HepG2 (cell line): ENCODE measurements around the gene FRMD8. TPM values are rescaled to one million over a fixed set of nuclear protein-coding genes. Genes with fewer than 3 reads are reported as not detected.

Source experiments
- CBX2 ChIP-seq, 2 experiments: fragments of 200-600 bp in 1 of 2; sonication (generic); formaldehyde crosslinking in 1 of 2; IDR thresholded peaks; 2 replicates each; pipeline versions ENCODE4 v1.7.0 to v1.8.1; 2018 to 2022; ENCODE audit warnings: low read depth in 2 of 2, low read length in 1 of 2, mild to moderate bottlenecking in 1 of 2, missing genetic modification reagents in 1 of 2
- CCAR2 ChIP-seq: fragments of 200-400 bp; formaldehyde crosslinking; optimal IDR thresholded peaks from 2 replicates; pipeline ENCODE3; 2018; ENCODE audit warnings: low read depth, mild to moderate bottlenecking, low read length, moderate library complexity
- MIER2 ChIP-seq: IDR thresholded peaks from 2 replicates; pipeline ENCODE4 v1.6.1; 2016; ENCODE audit warnings: missing biosample characterization, missing genetic modification reagents
- MIER3 ChIP-seq: IDR thresholded peaks from 2 replicates; pipeline ENCODE4 v1.6.1; 2016; ENCODE audit warnings: missing compliant biosample characterization, borderline replicate concordance
- MLLT10 ChIP-seq: sonication (generic); formaldehyde crosslinking; IDR thresholded peaks from 2 replicates; pipeline ENCODE4 v1.4.0; 2020; ENCODE audit warnings: missing genetic modification reagents
- NCOR1 ChIP-seq: fragments of 200-600 bp; sonication (generic); IDR thresholded peaks from 2 replicates; pipeline ENCODE4 v1.7.0; 2017; ENCODE audit warnings: antibody characterized with exemption, low read length, borderline replicate concordance
- POGZ ChIP-seq: sonication (generic); formaldehyde crosslinking; IDR thresholded peaks from 2 replicates; pipeline ENCODE4 v1.4.0; 2020; ENCODE audit warnings: mild to moderate bottlenecking, missing genetic modification reagents
- RAD21 ChIP-seq: fragments of 450-650 bp; formaldehyde crosslinking; IDR thresholded peaks from 2 replicates; pipeline ENCODE4 v1.5.0; 2020; ENCODE audit warnings: mild to moderate bottlenecking
- RELA ChIP-seq: sonication (generic); formaldehyde crosslinking; IDR thresholded peaks from 2 replicates; pipeline ENCODE4 v1.4.0; 2020; ENCODE audit warnings: missing genetic modification reagents
- RORA ChIP-seq: sonication (generic); formaldehyde crosslinking; IDR thresholded peaks from 2 replicates; pipeline ENCODE4 v1.5.0; 2020; ENCODE audit warnings: mild to moderate bottlenecking, missing genetic modification reagents, moderate library complexity
- RXRB ChIP-seq: IDR thresholded peaks from 2 replicates; pipeline ENCODE4 v1.6.1; 2016; ENCODE audit warnings: borderline replicate concordance, missing genetic modification reagents, missing compliant biosample characterization
- SKI ChIP-seq: fragments of 450-650 bp; IDR thresholded peaks from one replicate; pipeline ENCODE4 v1.6.1; 2018; ENCODE audit warnings: mild to moderate bottlenecking; ENCODE audit not compliant: partially characterized antibody
- ZBTB1 ChIP-seq: sonication (generic); formaldehyde crosslinking; IDR thresholded peaks from 2 replicates; pipeline ENCODE4 v1.4.0; 2020; ENCODE audit warnings: missing genetic modification reagents, borderline replicate concordance
- ZBTB7A ChIP-seq: sonication (generic); formaldehyde crosslinking; IDR thresholded peaks from 2 replicates; pipeline ENCODE4 v1.8.0; 2022; ENCODE audit warnings: mild to moderate bottlenecking, missing genetic modification reagents
- ZNF136 ChIP-seq: sonication (generic); formaldehyde crosslinking; IDR thresholded peaks from 2 replicates; pipeline ENCODE4 v1.8.1; 2022; ENCODE audit warnings: low read depth, mild to moderate bottlenecking, moderate library complexity, missing genetic modification reagents
- ZNF326 ChIP-seq: sonication (generic); formaldehyde crosslinking; IDR thresholded peaks from 2 replicates; pipeline ENCODE4 v1.4.0; 2020; ENCODE audit warnings: missing genetic modification reagents, borderline replicate concordance
- ZNF331 ChIP-seq: sonication (generic); formaldehyde crosslinking; IDR thresholded peaks from 2 replicates; pipeline ENCODE4 v1.4.0; 2020; ENCODE audit warnings: missing genetic modification reagents
- ZNF672 ChIP-seq: sonication (generic); formaldehyde crosslinking; IDR thresholded peaks from 2 replicates; pipeline ENCODE4 v1.8.1; 2022; ENCODE audit warnings: missing genetic modification reagents
- ZNF674 ChIP-seq: sonication (generic); formaldehyde crosslinking; IDR thresholded peaks from 2 replicates; pipeline ENCODE4 v1.5.0; 2020; ENCODE audit warnings: low read depth, mild to moderate bottlenecking, missing genetic modification reagents
- polyA plus RNA-seq, 8 experiments: library from polyadenylated mRNA; depleted of rRNA in 3 of 8; stranded (reverse) in 7 of 8; unstranded in 1 of 8; fragments of >200 nt; fragmentation: Illumina TruSeq in 4 of 8; extraction: Trizol in 4 of 8; gene quantifications; 2 replicates each; pipeline versions ENCODE4 v1.2.1 to v1.2.3, GENCODE V29; 2011 to 2016; ENCODE audit warnings: low read depth in 4 of 8, missing spikeins in 1 of 8, mixed read lengths in 1 of 8; ENCODE audit not compliant: insufficient read depth in 1 of 8
- total RNA-seq, 5 experiments: library from RNA; depleted of rRNA; stranded (reverse); fragments of >200 nt; fragmentation: Illumina TruSeq; extraction: Trizol; gene quantifications; 2 replicates each; pipeline ENCODE4 v1.2.3, GENCODE V29; 2016; ENCODE audit warnings: low read depth in 1 of 5
- TF ChIP-seq, protein P1 (sequence below): IDR thresholded peaks from 2 replicates; pipeline ENCODE4 v1.6.1; 2016; ENCODE audit warnings: missing compliant biosample characterization, missing genetic modification reagents, borderline replicate concordance
- TF ChIP-seq, protein P2 (sequence below), 2 experiments: sonication (generic) in 1 of 2; formaldehyde crosslinking in 1 of 2; IDR thresholded peaks; 2 replicates each; pipeline versions ENCODE4 v1.4.0 to v1.6.1; 2018 to 2020; ENCODE audit warnings: missing genetic modification reagents in 2 of 2, borderline replicate concordance in 1 of 2, low read depth in 1 of 2, mild to moderate bottlenecking in 1 of 2, missing biosample characterization in 1 of 2
- TF ChIP-seq, protein P3 (sequence below): sonication (generic); formaldehyde crosslinking; IDR thresholded peaks from 2 replicates; pipeline ENCODE4 v1.4.0; 2020; ENCODE audit warnings: mild to moderate bottlenecking, missing genetic modification reagents
- TF ChIP-seq, protein P4 (sequence below): IDR thresholded peaks from 2 replicates; pipeline ENCODE4 v1.6.1; 2012; ENCODE audit warnings: low read length, improper control_type of control experiment

FRMD8 gene
- total and polyA plus RNA-seq, 2 of the 13 experiments (the other 11 are each of a cell fraction or from before 2014, with no cell fraction given), result 5.8 to 20.6 TPM

DNA sequence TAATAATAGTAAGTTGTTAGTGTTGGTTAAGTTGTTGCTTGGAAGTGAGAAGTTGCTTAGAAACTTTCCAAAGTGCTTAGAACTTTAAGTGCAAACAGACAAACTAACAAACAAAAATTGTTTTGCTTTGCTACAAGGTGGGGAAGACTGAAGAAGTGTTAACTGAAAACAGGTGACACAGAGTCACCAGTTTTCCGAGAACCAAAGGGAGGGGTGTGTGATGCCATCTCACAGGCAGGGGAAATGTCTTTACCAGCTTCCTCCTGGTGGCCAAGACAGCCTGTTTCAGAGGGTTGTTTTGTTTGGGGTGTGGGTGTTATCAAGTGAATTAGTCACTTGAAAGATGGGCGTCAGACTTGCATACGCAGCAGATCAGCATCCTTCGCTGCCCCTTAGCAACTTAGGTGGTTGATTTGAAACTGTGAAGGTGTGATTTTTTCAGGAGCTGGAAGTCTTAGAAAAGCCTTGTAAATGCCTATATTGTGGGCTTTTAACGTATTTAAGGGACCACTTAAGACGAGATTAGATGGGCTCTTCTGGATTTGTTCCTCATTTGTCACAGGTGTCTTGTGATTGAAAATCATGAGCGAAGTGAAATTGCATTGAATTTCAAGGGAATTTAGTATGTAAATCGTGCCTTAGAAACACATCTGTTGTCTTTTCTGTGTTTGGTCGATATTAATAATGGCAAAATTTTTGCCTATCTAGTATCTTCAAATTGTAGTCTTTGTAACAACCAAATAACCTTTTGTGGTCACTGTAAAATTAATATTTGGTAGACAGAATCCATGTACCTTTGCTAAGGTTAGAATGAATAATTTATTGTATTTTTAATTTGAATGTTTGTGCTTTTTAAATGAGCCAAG, 38.9 kb downstream of the FRMD8 start (continued):
- TF ChIP-seq, protein P1, sequence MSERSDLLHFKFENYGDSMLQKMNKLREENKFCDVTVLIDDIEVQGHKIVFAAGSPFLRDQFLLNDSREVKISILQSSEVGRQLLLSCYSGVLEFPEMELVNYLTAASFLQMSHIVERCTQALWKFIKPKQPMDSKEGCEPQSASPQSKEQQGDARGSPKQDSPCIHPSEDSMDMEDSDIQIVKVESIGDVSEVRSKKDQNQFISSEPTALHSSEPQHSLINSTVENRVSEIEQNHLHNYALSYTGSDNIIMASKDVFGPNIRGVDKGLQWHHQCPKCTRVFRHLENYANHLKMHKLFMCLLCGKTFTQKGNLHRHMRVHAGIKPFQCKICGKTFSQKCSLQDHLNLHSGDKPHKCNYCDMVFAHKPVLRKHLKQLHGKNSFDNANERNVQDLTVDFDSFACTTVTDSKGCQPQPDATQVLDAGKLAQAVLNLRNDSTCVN, result no peak
- TF ChIP-seq ZBTB7A (CRISPR knock-in tag), result no peak
- TF ChIP-seq ZNF672 (CRISPR knock-in tag), result no peak
- TF ChIP-seq ZNF136 (CRISPR knock-in tag), result no peak
- TF ChIP-seq RXRB (CRISPR knock-in tag), result 0 out of 2 replicates have a peak, but pooled peaks have one; percentile 1
- TF ChIP-seq POGZ, result no peak
- TF ChIP-seq RAD21 (CRISPR knock-in tag), result no peak; the same call in 1 of the 2 replicates
- TF ChIP-seq, protein P2, sequence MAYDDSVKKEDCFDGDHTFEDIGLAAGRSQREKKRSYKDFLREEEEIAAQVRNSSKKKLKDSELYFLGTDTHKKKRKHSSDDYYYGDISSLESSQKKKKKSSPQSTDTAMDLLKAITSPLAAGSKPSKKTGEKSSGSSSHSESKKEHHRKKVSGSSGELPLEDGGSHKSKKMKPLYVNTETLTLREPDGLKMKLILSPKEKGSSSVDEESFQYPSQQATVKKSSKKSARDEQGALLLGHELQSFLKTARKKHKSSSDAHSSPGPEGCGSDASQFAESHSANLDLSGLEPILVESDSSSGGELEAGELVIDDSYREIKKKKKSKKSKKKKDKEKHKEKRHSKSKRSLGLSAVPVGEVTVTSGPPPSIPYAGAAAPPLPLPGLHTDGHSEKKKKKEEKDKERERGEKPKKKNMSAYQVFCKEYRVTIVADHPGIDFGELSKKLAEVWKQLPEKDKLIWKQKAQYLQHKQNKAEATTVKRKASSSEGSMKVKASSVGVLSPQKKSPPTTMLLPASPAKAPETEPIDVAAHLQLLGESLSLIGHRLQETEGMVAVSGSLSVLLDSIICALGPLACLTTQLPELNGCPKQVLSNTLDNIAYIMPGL (CRISPR knock-in tag; IDR thresholded peaks at IDR 0.05; ENCODE audit: borderline replicate concordance in 1 of 2, low read depth in 1 of 2), result no peak
- no peak for TF ChIP-seq RELA
- no peak for TF ChIP-seq RORA (CRISPR knock-in tag)
- no peak for TF ChIP-seq CCAR2
- TF ChIP-seq CBX2 (IDR thresholded peaks at IDR 0.05; ENCODE audit: low read depth, low read length), result no peak
- TF ChIP-seq CBX2 (CRISPR knock-in tag; IDR thresholded peaks at IDR 0.05; ENCODE audit: low read depth), result no peak
- TF ChIP-seq NCOR1, result peak; percentile 7; the same call in 1 of the 2 replicates
- TF ChIP-seq MIER3 (CRISPR knock-in tag), result no peak
- TF ChIP-seq MIER2, result no peak
- TF ChIP-seq ZNF326 (CRISPR knock-in tag), result no peak
- TF ChIP-seq, protein P3, sequence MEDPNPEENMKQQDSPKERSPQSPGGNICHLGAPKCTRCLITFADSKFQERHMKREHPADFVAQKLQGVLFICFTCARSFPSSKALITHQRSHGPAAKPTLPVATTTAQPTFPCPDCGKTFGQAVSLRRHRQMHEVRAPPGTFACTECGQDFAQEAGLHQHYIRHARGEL (CRISPR knock-in tag), result no peak
- peak; percentile 78; the same call in 1 of the 2 replicates for TF ChIP-seq MLLT10
- 0 out of 2 replicates have a peak, but pooled peaks have one; percentile 20 for TF ChIP-seq ZNF331 (CRISPR knock-in tag)
- no peak for TF ChIP-seq SKI
- TF ChIP-seq ZBTB1 (CRISPR knock-in tag), result no peak
- no peak for TF ChIP-seq ZNF674 (CRISPR knock-in tag)
- TF ChIP-seq, protein P4, sequence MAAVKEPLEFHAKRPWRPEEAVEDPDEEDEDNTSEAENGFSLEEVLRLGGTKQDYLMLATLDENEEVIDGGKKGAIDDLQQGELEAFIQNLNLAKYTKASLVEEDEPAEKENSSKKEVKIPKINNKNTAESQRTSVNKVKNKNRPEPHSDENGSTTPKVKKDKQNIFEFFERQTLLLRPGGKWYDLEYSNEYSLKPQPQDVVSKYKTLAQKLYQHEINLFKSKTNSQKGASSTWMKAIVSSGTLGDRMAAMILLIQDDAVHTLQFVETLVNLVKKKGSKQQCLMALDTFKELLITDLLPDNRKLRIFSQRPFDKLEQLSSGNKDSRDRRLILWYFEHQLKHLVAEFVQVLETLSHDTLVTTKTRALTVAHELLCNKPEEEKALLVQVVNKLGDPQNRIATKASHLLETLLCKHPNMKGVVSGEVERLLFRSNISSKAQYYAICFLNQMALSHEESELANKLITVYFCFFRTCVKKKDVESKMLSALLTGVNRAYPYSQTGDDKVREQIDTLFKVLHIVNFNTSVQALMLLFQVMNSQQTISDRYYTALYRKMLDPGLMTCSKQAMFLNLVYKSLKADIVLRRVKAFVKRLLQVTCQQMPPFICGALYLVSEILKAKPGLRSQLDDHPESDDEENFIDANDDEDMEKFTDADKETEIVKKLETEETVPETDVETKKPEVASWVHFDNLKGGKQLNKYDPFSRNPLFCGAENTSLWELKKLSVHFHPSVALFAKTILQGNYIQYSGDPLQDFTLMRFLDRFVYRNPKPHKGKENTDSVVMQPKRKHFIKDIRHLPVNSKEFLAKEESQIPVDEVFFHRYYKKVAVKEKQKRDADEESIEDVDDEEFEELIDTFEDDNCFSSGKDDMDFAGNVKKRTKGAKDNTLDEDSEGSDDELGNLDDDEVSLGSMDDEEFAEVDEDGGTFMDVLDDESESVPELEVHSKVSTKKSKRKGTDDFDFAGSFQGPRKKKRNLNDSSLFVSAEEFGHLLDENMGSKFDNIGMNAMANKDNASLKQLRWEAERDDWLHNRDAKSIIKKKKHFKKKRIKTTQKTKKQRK, result 0 out of 2 replicates have a peak, but pooled peaks have one; percentile 2
